ENCODE data around the gene REEP5. TPM values are rescaled to one million over a fixed set of nuclear protein-coding genes. Genes with fewer than 3 reads are reported as not detected.

The REEP5 gene
- total and polyA plus RNA-seq, 2 of the 4 experiments (the other 2 are of a cell fraction): 49.3 to 82.0 TPM

DNA sequence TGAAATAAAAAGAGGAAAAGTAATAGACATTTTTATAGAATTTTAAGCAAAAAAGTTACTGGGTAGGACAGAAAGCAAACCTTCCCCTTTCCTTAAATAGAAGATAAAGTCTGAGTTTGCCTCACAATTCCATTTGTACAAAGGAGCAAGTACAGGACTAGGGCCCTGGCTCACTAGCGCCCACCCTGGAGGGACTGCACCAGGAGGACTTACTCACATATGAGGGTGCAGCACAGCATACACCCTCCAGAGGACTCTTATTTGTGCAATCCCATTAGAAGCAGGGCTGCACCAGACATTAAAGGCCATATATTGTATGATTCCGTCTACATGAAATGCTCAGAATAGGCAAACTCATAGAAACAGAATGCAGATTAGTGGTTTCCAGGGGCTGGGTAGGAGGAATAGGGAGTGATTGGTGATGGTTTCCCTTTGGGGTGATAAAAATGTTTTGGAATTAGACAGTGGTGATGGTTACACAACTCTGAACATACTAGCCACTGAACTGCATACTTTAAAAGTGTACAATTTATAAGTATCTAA is 4.5 kb downstream of the REEP5 start:
- no peak overlapping the region for H2BK5ac ChIP-seq (ENCODE audit: low read depth, low read length, poor library complexity, severe bottlenecking)
- H3K36me3 ChIP-seq (ENCODE audit: control insufficient read depth, insufficient read depth, low read length): peaks cover 19% of the 10 kb centered on the region
- no peak overlapping the region for H4K91ac ChIP-seq (ENCODE audit: insufficient read depth, low read depth, low read length)
- no peak overlapping the region for H2AK5ac ChIP-seq (ENCODE audit: low read depth, low read length)
- no CpG with 5 or more reads among the region's 2 CpGs for WGBS, 2 experiments (ENCODE audit: extremely low coverage in 2 of 2, insufficient read length in 1 of 2)
- H2BK15ac ChIP-seq (ENCODE audit: low read depth, low read length): no peak overlapping the region
- dilution Hi-C loops (cut with HindIII; ENCODE audit: low sequenced_read_pairs, unreplicated experiment) (no loop called here), intact Hi-C loops (cut with micrococcal nuclease) (no loop called here), in situ Hi-C loops (cut with MboI; ENCODE audit: low sequenced_read_pairs) (no loop called here)
- no peak overlapping the region for H4K5ac ChIP-seq (ENCODE audit: low read depth, low read length)
- H3K9me3 ChIP-seq (ENCODE audit: control insufficient read depth, insufficient read depth, low read length): no peaks in the 10 kb centered on the region
- no peak overlapping the region for H4K8ac ChIP-seq (ENCODE audit: low read depth in 2 of 2, low read length in 2 of 2)
- H3K79me1 ChIP-seq (ENCODE audit: low read depth in 1 of 2, low read length in 2 of 2): peaks cover 30 to 73% of the 10 kb centered on the region in 2 experiments
- H4K20me1 ChIP-seq (ENCODE audit: insufficient read depth, low read length): peaks cover 57% of the 10 kb centered on the region
- peak; percentile 49 for DNase-seq
- H3K4ac ChIP-seq (ENCODE audit: low read depth, low read length): no peak overlapping the region
- peaks cover 17% of the 10 kb centered on the region for H3K9me1 ChIP-seq (ENCODE audit: insufficient read depth, low read length)
- no peak overlapping the region for H3K14ac ChIP-seq (replicated peaks; ENCODE audit: low read depth, low read length)
- no peak overlapping the region for H3K4me3 ChIP-seq (ENCODE audit: insufficient read depth, low read depth, low read length)
- peaks cover 9% of the 10 kb centered on the region for H3K4me1 ChIP-seq (ENCODE audit: control insufficient read depth, insufficient read depth, low read length)
- no peak overlapping the region for H3K56ac ChIP-seq (ENCODE audit: extremely low read depth, insufficient read depth, low read length)
- ChIA-PET CTCF (no interaction called here), POLR2A (ENCODE audit: unreplicated experiment) (no interaction called here)
- H3K18ac ChIP-seq (ENCODE audit: low read depth, low read length): no peak overlapping the region
- no peak overlapping the region for H2BK20ac ChIP-seq (ENCODE audit: low read depth, low read length)
- H3K27me3 ChIP-seq (ENCODE audit: control insufficient read depth, insufficient read depth, low read length): no peaks in the 10 kb centered on the region
- TF ChIP-seq, protein P1, sequence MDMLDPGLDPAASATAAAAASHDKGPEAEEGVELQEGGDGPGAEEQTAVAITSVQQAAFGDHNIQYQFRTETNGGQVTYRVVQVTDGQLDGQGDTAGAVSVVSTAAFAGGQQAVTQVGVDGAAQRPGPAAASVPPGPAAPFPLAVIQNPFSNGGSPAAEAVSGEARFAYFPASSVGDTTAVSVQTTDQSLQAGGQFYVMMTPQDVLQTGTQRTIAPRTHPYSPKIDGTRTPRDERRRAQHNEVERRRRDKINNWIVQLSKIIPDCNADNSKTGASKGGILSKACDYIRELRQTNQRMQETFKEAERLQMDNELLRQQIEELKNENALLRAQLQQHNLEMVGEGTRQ (IDR thresholded peaks at IDR 0.05; ENCODE audit: low read depth, low read length): no peak
- TF ChIP-seq RAD21 (IDR thresholded peaks at IDR 0.05; ENCODE audit: low read length): no peak
- TF ChIP-seq, protein P2, sequence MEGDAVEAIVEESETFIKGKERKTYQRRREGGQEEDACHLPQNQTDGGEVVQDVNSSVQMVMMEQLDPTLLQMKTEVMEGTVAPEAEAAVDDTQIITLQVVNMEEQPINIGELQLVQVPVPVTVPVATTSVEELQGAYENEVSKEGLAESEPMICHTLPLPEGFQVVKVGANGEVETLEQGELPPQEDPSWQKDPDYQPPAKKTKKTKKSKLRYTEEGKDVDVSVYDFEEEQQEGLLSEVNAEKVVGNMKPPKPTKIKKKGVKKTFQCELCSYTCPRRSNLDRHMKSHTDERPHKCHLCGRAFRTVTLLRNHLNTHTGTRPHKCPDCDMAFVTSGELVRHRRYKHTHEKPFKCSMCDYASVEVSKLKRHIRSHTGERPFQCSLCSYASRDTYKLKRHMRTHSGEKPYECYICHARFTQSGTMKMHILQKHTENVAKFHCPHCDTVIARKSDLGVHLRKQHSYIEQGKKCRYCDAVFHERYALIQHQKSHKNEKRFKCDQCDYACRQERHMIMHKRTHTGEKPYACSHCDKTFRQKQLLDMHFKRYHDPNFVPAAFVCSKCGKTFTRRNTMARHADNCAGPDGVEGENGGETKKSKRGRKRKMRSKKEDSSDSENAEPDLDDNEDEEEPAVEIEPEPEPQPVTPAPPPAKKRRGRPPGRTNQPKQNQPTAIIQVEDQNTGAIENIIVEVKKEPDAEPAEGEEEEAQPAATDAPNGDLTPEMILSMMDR (conservative IDR thresholded peaks at IDR 0.05; ENCODE audit: low read depth, low read length): peak; percentile 39
- H3K27ac ChIP-seq (ENCODE audit: insufficient read depth, low read length): no peak overlapping the region
- H2AFZ ChIP-seq (replicated peaks; ENCODE audit: low read length, poor library complexity): no peak overlapping the region
- no TSS peak for BruUV-seq (replicated peaks)
- H3K9ac ChIP-seq (ENCODE audit: low read depth, low read length): no peak overlapping the region
- ATAC-seq (ENCODE audit: low read depth): no peak
- no peak overlapping the region for H3K23ac ChIP-seq (ENCODE audit: low read depth, low read length)
- H2BK120ac ChIP-seq (ENCODE audit: low read depth, low read length): no peak overlapping the region
- peak overlapping the region; percentile 6; the same call in 1 of the 2 replicates for H3K4me2 ChIP-seq (ENCODE audit: low read depth, low read length)
- H2AK9ac ChIP-seq (replicated peaks; ENCODE audit: low read depth, low read length, poor library complexity): no peak overlapping the region
